ENCODE results near the gene ZNF677. TPM values are rescaled to one million over a fixed set of nuclear protein-coding genes. Genes with fewer than 3 reads are reported as not detected.
"Not testable (repeated sequence)": the region's sequence is repeated elsewhere in the genome, so short reads cannot be mapped to it uniquely, and the experiment has no call there.

Gene ZNF677
- total and polyA plus RNA-seq, 3 donors from 2014 or later: 46.7 to 88.9 (median 54.3) TPM

DNA sequence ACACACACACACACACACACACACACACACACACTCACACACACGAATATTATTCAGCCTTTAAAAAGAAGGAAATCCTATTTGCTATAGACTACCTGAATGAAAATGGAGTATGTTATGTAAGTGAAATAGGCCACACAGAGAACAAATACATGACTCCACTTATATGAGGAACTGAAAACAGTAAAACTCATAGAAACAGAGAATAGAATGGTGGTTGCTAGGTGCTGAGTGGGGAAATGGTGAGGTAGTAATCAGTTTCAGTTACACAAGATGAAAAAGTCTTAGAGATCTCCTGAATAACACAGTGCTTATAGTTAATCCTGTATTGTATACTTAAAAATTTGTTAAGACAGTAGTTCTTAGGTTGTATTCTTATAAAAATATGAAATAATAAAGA is 8.2 kb downstream of the ZNF677 start:
- intact Hi-C loops (cut with DNase I; ENCODE audit: low total_unique reads): no loop called here
- no peak for DNase-seq
- TF ChIP-seq POLR2A (IDR thresholded peaks at IDR 0.05): no peak
- TF ChIP-seq CTCF (IDR thresholded peaks at IDR 0.05): no peak
- no peaks in the 10 kb centered on the region for H3K4me1 ChIP-seq
- no peaks in the 10 kb centered on the region for H3K27me3 ChIP-seq
- no peak overlapping the region for H3K4me3 ChIP-seq
- H3K27ac ChIP-seq: no peak overlapping the region
- WGBS, 2 donors: 90 to 94% methylated on average over 1 of the region's 1 CpG
- H3K9me3 ChIP-seq: no peaks in the 10 kb centered on the region
- H3K36me3 ChIP-seq (ENCODE audit: low read depth, missing control alignments): no peaks in the 10 kb centered on the region

DNA sequence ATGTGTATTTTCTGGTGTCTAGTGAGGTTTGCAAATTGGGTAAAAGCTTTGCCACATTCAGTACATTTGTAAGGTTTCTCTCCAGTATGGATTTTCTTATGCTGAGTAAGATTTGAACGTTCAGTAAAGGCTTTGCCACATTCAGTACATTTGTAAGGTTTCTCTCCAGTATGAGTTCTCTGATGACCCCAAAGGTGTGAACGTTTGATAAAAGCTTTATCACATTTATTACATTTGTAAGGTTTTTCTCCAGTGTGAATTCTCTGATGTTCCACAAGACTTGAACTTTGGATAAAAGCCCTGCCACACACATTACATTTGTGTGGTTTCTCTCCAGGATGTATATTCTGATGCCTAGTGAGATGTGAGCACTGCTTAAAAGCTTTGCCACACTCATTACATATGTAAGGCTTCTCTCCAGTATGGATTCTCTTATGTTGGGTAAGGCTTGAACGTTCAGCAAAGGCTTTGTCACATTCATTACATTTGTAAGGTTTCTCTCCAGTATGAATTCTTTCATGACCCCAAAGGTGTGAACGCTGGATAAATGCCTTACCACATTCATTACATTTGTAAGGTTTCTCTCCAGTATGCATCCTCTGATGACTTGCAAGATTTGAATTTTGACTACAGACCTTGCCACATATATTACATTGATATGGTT is 17.4 kb downstream of the ZNF677 start:
- no peak overlapping the region for H3K27ac ChIP-seq
- H3K27me3 ChIP-seq: no peaks in the 10 kb centered on the region
- intact Hi-C loops (cut with DNase I; ENCODE audit: low total_unique reads): no loop called here
- no peaks in the 10 kb centered on the region for H3K36me3 ChIP-seq (ENCODE audit: low read depth, missing control alignments)
- no peak for DNase-seq
- TF ChIP-seq POLR2A (IDR thresholded peaks at IDR 0.05) (no peak), CTCF (IDR thresholded peaks at IDR 0.05) (no peak)
- H3K9me3 ChIP-seq: no peaks in the 10 kb centered on the region
- H3K4me3 ChIP-seq: no peak overlapping the region
- H3K4me1 ChIP-seq: no peaks in the 10 kb centered on the region
- 92 to 97% methylated on average over 4 of the region's 4 CpGs for WGBS, 2 donors

GRCh38 chr19:53224606-53225005 is 30.1 kb downstream of the ZNF677 start:
- 73 to 86% methylated on average over 14 to 20 of the region's 20 CpGs for WGBS, 2 donors
- DNase-seq: no peak
- Histone ChIP-seq H3K9me3 (no peaks in the 10 kb centered on the region), H3K4me1 (no peaks in the 10 kb centered on the region), H3K27ac (no peak overlapping the region), H3K27me3 (no peaks in the 10 kb centered on the region), H3K4me3 (no peak overlapping the region), H3K36me3 (ENCODE audit: low read depth, missing control alignments) (no peaks in the 10 kb centered on the region)
- no peak for TF ChIP-seq CTCF (IDR thresholded peaks at IDR 0.05)
- TF ChIP-seq POLR2A (IDR thresholded peaks at IDR 0.05): no peak
- intact Hi-C loops (cut with DNase I; ENCODE audit: low total_unique reads): no loop called here

DNA sequence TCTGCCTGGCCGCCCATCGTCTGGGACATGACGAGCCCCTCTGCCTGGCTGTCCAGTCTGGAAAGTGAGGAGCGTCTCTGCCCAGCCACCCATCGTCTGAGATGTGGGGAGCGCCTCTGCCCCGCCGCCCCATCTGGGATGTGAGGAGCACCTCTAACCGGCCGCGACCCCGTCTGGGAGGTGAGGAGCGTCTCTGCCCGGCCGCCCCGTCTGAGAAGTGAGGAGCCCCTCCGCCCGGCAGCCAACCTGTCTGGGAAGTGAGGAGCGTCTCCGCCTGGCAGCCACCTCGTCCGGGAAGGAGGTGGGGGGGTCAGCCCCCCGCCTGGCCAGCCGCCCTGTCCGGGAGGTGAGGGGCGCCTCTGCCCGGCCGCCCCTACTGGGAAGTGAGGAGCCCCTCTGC is 32.0 kb downstream of the ZNF677 start:
- 69% methylated on average over 14 of the region's 28 CpGs; no CpG with 5 or more reads in 1 of the 2 donors for WGBS, 2 donors
- H3K9me3 ChIP-seq; H3K27ac ChIP-seq; intact Hi-C loops (cut with DNase I; ENCODE audit: low total_unique reads); DNase-seq; H3K4me1 ChIP-seq; H3K27me3 ChIP-seq; H3K36me3 ChIP-seq (ENCODE audit: low read depth, missing control alignments); H3K4me3 ChIP-seq: not testable (repeated sequence)

GRCh38 chr19:53212703-53213320 is 41.9 kb downstream of the ZNF677 start:
- Histone ChIP-seq H3K4me3 (no peak overlapping the region), H3K4me1 (no peaks in the 10 kb centered on the region), H3K27ac (no peak overlapping the region), H3K9me3 (no peaks in the 10 kb centered on the region), H3K27me3 (no peaks in the 10 kb centered on the region), H3K36me3 (ENCODE audit: low read depth, missing control alignments) (no peaks in the 10 kb centered on the region)
- intact Hi-C loops (cut with DNase I; ENCODE audit: low total_unique reads): no loop called here
- TF ChIP-seq CTCF (IDR thresholded peaks at IDR 0.05) (no peak), POLR2A (IDR thresholded peaks at IDR 0.05) (no peak)
- WGBS, 2 donors: 95 to 98% methylated on average over 2 of the region's 2 CpGs
- no peak for DNase-seq

GRCh38 chr19:53211554-53211953 is 43.1 kb downstream of the ZNF677 start:
- H3K4me3 ChIP-seq; H3K36me3 ChIP-seq (ENCODE audit: low read depth, missing control alignments); H3K27me3 ChIP-seq; DNase-seq; H3K9me3 ChIP-seq; H3K4me1 ChIP-seq; intact Hi-C loops (cut with DNase I; ENCODE audit: low total_unique reads); H3K27ac ChIP-seq: not testable (repeated sequence)
- 79 to 84% methylated on average over 3 of the region's 3 CpGs for WGBS, 2 donors
